DMS 273 treated with DMSO at 0.1 percent for 48 hours (cell line): ENCODE measurements around the gene STARD3.

Source experiments
- DNase-seq: peaks from one replicate; lab custom pipeline; 2025; lab: John Stamatoyannopoulos, UW

The STARD3 gene

DNA sequence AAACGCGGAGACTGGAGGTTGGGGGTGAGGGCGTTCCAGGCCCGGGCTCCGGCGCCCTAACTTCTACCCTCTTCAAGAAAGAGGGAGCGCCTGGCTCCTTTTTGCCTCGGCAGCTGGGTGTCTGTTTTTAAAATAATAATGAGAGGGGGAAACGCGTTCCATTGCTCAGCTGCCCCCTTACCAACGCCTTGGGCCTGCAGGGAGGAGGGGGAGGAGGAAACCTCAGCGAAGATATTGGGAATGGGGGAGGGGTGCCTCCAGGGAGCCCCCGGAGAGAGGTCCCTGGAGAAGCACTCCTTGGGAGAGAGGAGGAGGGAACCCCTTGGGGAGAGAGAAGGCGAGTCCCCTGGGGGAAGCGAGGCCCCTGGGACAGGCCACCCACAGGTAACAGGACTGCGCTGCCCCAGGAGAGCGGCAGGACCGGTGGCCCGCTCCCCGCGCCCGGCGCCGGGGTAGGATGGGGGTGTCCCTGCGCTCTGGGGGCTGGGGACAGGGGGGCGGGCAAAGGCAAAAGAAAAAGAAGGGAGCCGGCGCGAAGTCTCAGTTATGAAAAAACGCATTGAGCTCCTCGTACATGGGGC is 31.9 kb upstream of the STARD3 start:
- DNase-seq = no peak

DNA sequence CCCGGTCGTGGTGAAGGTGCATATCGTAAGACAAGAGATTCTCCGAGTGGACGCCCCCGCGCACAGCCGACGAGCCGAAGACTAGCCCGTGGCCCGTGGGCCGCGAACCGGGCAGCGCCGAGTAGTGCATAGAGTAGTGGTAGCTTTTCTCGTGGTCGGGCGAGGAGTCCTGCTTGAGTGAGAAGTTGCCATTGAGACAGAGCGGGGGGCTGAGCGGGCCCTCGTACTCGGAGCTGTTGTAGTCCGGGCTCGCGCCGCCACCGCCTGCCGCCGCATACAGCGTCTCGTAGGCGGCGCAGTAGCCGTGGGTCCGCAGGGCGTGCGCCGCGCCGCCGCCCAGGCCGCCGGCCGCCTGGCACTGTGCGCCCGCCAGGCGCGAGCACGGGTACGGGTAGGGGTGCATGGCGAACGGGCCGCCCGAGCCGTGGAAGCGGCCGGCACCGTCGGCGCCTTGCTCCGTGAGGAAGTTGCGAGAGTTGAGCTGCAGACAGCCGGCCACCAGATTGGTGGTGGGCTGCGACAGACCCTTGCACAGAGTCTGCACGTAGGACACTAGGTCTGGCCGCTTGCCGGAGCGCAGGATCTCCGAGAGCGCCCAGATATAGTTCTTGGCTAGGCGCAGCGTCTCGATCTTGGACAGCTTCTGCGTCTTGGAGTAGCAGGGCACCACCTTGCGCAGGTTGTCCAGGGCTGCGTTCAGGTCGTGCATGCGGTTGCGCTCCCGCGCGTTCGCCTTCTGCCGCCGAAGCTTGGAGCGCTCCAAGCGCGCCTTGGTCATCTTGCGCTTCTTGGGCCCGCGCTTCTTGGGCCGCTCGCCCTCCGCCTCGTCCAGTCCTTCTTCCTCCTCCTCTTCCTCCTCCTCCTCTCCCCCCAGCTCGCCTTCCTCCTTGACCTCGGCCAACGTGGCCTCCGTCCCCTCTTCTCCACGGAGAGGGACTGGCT is 31.2 kb upstream of the STARD3 start:
- DNase-seq = no peak

GRCh38 chr17:39606434-39607056 is 30.4 kb upstream of the STARD3 start:
- DNase-seq = no peak

- no peak for DNase-seq
These were observed 29.7 kb upstream of the STARD3 start for GRCh38 chr17:39607057-39607850.

GRCh38 chr17:39607851-39608130 is 29.2 kb upstream of the STARD3 start, which contains the start of gene NEUROD2:
TSS of gene NEUROD2 (minus strand) at chr17:39607920. CDS start at chr17:39606599, 1,321 bp downstream.
- DNase-seq = peak; percentile 78

GRCh38 chr17:39608142-39608981 is 28.6 kb upstream of the STARD3 start:
- DNase-seq = peak; percentile 68

DNA sequence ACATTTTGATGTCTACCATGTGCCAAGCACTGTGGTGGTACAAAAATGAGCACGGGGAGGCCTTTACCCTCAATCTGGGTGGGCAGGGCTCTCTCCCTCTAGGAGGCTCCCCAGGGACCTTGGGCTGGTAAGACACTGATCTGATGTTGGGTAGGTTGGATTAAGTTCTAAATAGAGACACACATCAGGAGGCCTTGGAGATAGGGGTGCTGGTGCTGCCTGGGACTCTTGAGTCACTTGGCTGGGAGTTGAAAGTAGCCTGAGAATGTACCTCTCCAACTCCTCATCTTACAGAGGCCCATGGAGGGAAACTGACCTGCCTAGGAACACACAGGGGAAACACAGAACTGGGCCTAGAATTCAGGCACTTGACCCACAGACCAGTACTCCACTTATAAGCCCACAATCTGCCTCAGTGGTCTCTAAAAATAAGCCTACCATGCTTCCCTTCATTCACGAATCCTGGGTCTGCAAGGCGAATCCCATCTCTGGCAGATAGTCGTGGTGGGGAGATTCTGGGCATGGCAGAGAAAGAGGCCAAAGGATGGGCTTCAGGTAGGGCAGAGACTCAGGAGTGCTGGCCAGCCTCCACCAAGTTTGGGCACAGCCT is 27.4 kb upstream of the STARD3 start:
- DNase-seq = no peak

GRCh38 chr17:39611401-39612112 is 25.4 kb upstream of the STARD3 start:
- no peak for DNase-seq

- DNase-seq = no peak
These were observed 24.6 kb upstream of the STARD3 start for GRCh38 chr17:39612291-39612894.

DNA sequence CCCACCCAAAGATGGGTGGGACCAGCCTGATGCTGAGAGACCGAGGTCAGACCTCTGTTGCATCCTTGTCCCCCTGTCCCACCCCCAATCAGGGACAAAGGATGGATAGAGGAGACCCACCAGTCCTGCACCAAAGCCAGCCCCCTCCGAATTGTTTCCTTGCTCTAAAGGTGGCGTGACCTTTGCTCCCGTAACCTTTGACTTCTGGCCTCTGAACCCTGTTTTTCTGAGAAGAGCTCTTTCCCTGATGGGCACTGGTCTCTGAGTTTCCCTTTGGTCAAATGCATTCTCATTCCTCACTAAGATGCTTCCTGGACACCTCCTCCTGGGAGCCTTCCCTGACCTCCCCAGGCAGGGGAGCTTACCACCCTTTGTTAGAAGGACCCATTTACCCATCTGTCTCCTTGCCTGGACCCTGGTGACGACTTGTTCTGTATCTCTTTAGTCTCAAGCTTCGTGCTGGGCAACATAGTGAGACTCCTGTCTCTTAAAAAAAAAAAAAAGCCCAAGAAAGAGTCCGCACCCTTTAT is 23.9 kb upstream of the STARD3 start:
- no peak for DNase-seq

- no peak for DNase-seq
These were observed 22.3 kb upstream of the STARD3 start for GRCh38 chr17:39614545-39615157.

DNA sequence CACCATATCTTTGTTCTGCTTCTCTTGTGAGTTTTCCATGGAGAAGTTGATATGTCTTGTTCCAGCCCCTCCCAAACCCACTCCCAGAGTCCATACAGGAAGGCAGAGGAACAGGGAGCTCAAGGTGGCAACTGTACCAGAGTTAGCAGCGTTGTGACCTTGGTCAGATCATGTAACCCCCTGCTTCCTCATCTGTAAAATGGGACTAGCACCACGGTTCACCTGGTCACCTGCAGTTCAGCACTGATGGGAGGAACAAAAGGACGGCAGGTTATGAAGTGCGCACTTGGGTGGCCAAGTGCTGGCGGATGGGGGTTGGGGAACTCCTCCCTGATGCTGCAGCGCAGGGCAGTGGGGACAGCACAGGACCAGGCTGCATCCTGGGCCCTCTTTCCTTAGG is 21.5 kb upstream of the STARD3 start:
- no peak for DNase-seq

DNA sequence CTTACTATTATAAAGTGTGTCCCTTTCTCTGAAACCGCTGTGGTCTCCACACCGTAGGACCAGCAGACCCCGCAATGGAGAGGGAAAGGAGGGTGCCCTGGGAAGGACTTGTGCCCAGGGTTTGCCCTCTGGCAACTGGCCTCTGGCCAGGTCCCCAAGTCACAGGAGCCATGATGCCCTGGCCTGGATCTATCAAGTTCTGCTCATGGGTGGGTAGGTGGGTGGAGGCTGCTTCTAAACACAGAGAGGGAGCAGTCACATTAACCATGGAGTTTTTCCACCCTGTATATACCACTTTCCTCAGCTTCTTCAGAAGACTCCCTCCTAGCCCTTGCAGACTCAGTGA is 19.9 kb upstream of the STARD3 start:
- DNase-seq = no peak

GRCh38 chr17:39617446-39618245 is 19.3 kb upstream of the STARD3 start:
- peak; percentile 40 for DNase-seq

DNA sequence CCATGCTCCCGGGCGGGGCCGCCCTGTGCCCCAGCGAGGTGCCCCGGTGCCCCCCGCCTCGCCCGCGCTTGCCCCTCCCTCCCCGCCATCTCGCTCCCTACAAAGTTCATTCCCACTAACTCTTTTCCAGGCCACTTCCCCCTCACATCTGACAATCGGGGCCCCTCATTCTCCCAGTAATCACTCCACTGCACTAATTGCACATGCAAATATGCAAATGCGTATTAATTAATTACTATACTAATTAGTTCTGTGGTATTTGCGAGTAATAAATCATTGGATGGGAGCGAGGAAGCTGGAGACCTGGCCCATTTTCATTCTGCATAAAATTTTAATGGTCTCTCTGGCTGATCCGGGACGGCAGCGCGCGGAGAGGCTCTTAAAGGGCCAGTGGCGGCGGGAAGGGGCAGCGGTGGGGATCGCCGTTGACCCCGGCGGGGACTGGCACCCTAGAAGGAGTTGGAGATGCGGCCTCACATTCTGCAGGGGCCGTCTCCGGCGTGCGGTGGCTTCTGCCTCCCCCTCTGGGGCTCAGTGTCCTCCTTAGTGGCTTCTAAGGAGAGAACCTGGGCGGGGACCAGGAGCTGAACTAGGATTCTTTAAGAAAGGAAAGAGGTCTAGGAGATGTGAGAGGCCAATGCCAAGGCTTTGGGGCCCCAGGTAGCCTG is 18.6 kb upstream of the STARD3 start:
- DNase-seq = no peak

- DNase-seq = no peak
These were observed 17.8 kb upstream of the STARD3 start for GRCh38 chr17:39618956-39619785.

DNA sequence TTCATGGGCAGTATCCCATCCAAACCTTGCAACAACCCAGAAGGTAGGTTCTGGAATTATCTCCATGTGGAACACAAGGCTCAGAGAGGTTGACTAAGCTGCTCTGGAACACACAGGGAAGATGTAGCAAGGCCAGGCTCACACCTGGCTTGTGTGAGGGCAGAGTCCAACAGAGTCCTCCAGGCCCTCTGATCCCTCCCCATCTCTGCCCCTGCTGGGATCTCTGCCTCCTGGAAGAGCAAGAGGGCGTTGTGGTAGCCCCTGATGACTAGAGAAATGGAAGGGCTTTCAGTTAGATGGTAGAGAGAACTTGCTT is 17.2 kb upstream of the STARD3 start:
- DNase-seq = no peak
